Esophagus squamous epithelium (tissue), 5 donors: ENCODE results near the gene VRK1. TPM values are rescaled to one million over a fixed set of nuclear protein-coding genes. Genes with fewer than 3 reads are reported as not detected.

ENCODE experiments used
- DNase-seq: peaks from one replicate; lab custom pipeline; 2025; lab: John Stamatoyannopoulos, UW
- H3K27ac ChIP-seq, 4 donors: fragments of 200-600 bp; sonication (generic); one replicate each; pipeline ENCODE4 v1.5.1; 2016 to 2019; ENCODE audit warnings: mild to moderate bottlenecking in 1 of 4
- H3K27me3 ChIP-seq, 4 donors: fragments of 200-600 bp; sonication (generic); 1 replicate in 3 of 4; 2 replicates in 1 of 4; pipeline versions ENCODE4 v1.5.1 to v1.6.0; 2017 to 2021; ENCODE audit warnings: antibody characterized with exemption in 1 of 4
- H3K36me3 ChIP-seq, 3 donors: fragments of 200-600 bp; sonication (generic); one replicate each; pipeline ENCODE4 v1.5.1; 2016 to 2019
- H3K4me1 ChIP-seq, 3 donors: fragments of 200-600 bp; sonication (generic); one replicate each; pipeline ENCODE4 v1.5.1; 2017 to 2019
- H3K4me3 ChIP-seq, 4 donors: fragments of 200-600 bp; sonication (generic); 1 replicate in 3 of 4; 2 replicates in 1 of 4; pipeline ENCODE4 v1.5.1; 2016 to 2019; ENCODE audit warnings: mild to moderate bottlenecking in 2 of 4, moderate library complexity in 1 of 4
- H3K9me3 ChIP-seq, 3 donors: fragments of 200-600 bp; sonication (generic); one replicate each; pipeline ENCODE4 v1.5.1; 2016 to 2019
- CTCF ChIP-seq, 6 experiments: fragments of 450-650 bp in 4 of 6; fragments of 200-600 bp in 2 of 6; sonication (generic) in 2 of 6; IDR thresholded peaks; one replicate each; pipeline ENCODE4 v1.5.1; 2016 to 2019; ENCODE audit warnings: antibody characterized with exemption in 6 of 6, mild to moderate bottlenecking in 4 of 6, moderate library complexity in 4 of 6
- POLR2A ChIP-seq, 4 donors: fragments of 450-650 bp; IDR thresholded peaks; one replicate each; pipeline ENCODE4 v1.6.1; 2017; ENCODE audit warnings: antibody characterized with exemption in 4 of 4, mild to moderate bottlenecking in 4 of 4, moderate library complexity in 3 of 4
- WGBS, 2 donors: methylation state at CpG; one replicate each; pipeline ENCODE4 v1.1.5; 2018; 5-methylcytosine and 5-hydroxymethylcytosine counted together
- intact Hi-C: fragments of 100-400 bp; cut with DNase I; formaldehyde crosslinking; loops from one replicate; pipeline ENCODE4 v1.15.0; 2022
- total RNA-seq, 4 donors: library from RNA; depleted of rRNA; stranded (reverse); fragments of >200 nt; gene quantifications; one replicate each; pipeline ENCODE4 v1.1.0, GENCODE V29; 2016
- donor health status: DM: yes; HTN: yes; CAD: no.

The VRK1 gene
- total RNA-seq, 4 donors from 2014 or later: 14.4 to 32.6 (median 25.3) TPM

- no peak for DNase-seq
- no peak for TF ChIP-seq CTCF (IDR thresholded peaks at IDR 0.05)
- TF ChIP-seq POLR2A (IDR thresholded peaks at IDR 0.05): no peak
- Histone ChIP-seq H3K27me3 (no peaks in the 10 kb centered on the region), H3K36me3 (no peaks in the 10 kb centered on the region), H3K4me3 (no peak overlapping the region), H3K27ac (no peak overlapping the region), H3K4me1 (no peaks in the 10 kb centered on the region), H3K9me3 (no peaks in the 10 kb centered on the region)
- 69 to 77% methylated on average over 3 of the region's 4 CpGs for WGBS, 2 donors
- intact Hi-C loops: no loop called here
Measured at GRCh38 chr14:96808619-96809406, 11.6 kb downstream of the VRK1 start.

GRCh38 chr14:96811265-96811664 lies 14.1 kb downstream of the VRK1 start:
- no peak for DNase-seq
- 33 to 59% methylated on average over 2 of the region's 2 CpGs for WGBS, 2 donors
- no peaks in the 10 kb centered on the region for H3K36me3 ChIP-seq
- no peak overlapping the region for H3K4me3 ChIP-seq
- no peaks in the 10 kb centered on the region for H3K27me3 ChIP-seq
- TF ChIP-seq POLR2A (IDR thresholded peaks at IDR 0.05) (no peak), CTCF (IDR thresholded peaks at IDR 0.05) (no peak)
- no peak overlapping the region for H3K27ac ChIP-seq
- intact Hi-C loops: no loop called here
- H3K4me1 ChIP-seq: no peaks in the 10 kb centered on the region
- H3K9me3 ChIP-seq: no peaks in the 10 kb centered on the region

- Histone ChIP-seq H3K4me3 (no peak overlapping the region), H3K9me3 (no peaks in the 10 kb centered on the region), H3K4me1 (no peaks in the 10 kb centered on the region), H3K27me3 (no peaks in the 10 kb centered on the region), H3K36me3 (no peaks in the 10 kb centered on the region), H3K27ac (no peak overlapping the region)
- no peak for DNase-seq
- intact Hi-C loops: no loop called here
- TF ChIP-seq CTCF (IDR thresholded peaks at IDR 0.05) (no peak), POLR2A (IDR thresholded peaks at IDR 0.05) (no peak)
- WGBS, 2 donors: 67 to 73% methylated on average over 3 of the region's 3 CpGs
Measured at GRCh38 chr14:96811985-96812667, 14.9 kb downstream of the VRK1 start.

- intact Hi-C loops: no loop called here
- Histone ChIP-seq H3K9me3 (no peaks in the 10 kb centered on the region), H3K4me1 (peaks cover 0 to 3% (median 0%) of the 10 kb centered on the region in 3 donors), H3K4me3 (no peak overlapping the region), H3K27ac (no peak overlapping the region), H3K36me3 (no peaks in the 10 kb centered on the region), H3K27me3 (no peaks in the 10 kb centered on the region)
- TF ChIP-seq POLR2A (IDR thresholded peaks at IDR 0.05) (no peak), CTCF (IDR thresholded peaks at IDR 0.05) (no peak)
- DNase-seq: no peak
- 85 to 97% methylated on average over 3 of the region's 3 CpGs for WGBS, 2 donors
Measured at GRCh38 chr14:96816281-96816680, 19.1 kb downstream of the VRK1 start.
